NCI-H748 (cell line): ENCODE measurements around the gene PDE6B.
"Not testable (repeated sequence)": the region's sequence is repeated elsewhere in the genome, so short reads cannot be mapped to it uniquely, and the experiment has no call there.

Experiments used
- DNase-seq: peaks from one replicate; lab custom pipeline; 2025; ENCODE audit not compliant: unreplicated experiment; lab: John Stamatoyannopoulos, UW

Gene PDE6B

DNA sequence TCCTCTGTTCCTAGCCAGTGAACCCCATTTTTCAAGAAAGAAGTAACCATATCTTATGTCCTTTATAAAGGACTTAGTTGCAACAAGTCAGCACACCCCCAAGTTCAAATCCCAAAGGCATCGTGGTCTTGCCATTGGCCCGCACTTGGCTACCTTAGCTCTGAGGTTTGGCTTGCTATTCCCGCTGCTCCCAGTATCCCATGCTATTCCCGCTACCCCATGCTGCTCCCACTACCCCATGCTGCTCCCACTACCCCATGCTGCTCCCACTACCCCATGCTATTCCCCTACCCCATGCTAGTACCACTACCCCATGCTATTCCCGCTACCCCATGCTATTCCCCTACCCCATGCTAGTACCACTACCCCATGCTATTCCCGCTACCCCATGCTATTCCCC is 42.8 kb downstream of the PDE6B start:
- not testable (repeated sequence) for DNase-seq

DNA sequence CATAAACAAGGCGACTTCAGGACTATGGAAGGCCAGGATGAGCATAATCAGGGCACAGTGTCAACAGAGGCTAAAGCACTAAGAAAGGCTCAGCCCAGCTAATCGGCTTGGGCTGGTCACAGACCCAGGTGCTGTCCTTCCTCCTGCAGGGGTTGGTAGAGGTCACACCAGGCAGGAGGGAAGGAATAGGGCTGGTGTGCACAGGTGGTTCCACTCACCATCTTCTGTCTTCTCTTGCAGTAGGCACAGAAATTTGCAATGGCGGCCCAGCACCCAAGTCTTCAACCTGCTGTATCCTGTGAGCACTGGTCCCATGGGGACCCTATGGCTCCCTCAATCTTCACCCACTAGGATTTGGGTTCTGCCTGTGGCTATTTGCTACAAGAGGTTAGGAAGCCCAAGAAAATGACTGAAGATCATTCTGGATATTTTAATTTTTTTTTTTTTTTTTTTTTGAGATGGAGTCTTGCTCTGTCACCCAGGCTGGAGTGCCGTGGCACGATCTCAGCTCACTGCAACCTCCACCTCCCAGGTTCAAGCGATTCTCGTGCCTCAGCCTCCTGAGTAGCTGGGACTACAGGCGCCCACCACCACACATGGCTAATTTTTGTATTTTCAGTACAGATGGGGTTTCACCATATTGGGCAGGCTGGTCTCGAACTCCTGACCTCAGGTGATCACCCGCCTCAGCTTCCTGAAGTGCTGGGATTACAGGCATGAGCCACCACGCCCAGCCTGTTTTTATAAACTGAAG is 44.6 kb downstream of the PDE6B start:
- DNase-seq, result not testable (repeated sequence)

DNA sequence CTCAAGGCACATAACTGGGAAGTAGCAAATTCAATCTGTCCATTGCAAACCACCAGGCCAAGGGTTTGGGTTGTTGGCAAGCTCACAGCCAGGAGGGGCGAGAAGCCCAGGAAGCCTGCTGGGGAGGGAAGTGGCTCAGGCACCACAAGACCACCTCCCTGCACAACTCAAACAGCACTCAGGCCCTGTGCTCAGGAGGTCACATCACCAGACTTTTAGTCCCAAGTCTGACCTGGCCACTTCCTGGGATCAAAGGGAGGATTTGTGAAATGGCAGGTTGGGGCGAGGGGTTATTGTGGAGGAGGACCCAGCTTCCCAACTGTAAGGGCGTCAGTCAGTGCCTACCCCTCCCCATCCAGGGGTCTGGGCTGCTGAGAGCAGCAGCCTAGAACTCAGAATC is 46.4 kb downstream of the PDE6B start:
- DNase-seq, result no peak

DNA sequence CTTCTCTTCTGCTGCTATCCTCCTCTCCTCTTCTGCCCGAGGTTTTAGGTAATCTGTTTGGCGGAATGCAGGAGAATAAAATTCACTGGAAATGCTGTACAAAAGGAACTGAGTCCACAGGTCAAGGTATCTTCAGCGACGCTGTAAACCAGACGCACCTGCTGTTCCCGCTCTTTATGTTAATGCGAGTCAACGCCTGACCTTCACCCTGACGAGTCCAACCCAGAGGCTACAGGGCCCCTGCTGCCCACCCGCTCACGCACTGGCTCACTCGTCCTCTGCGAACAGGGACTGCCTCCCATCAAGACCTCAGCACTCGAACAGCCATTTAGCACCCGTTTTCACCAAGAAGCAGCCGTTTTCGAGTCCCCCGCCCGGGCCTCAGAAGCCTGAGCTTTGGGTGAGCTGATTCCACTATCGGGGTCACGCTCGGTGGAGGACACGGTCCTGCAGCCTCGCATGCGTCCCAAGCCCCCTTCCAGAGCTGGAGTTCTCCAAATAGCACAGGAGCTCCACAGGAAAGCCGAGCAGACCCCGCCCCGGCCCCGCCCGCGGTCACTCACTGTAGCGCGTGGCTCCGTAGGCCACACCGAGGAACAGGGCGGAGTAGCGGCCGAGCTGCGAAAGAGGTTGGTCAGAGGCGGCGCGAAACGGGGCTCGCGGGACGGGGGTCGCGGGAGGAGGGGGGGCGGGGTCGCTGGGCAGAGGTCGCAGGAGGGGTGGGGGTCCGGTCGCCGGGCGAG is 48.1 kb downstream of the PDE6B start:
- DNase-seq, result no peak

DNA sequence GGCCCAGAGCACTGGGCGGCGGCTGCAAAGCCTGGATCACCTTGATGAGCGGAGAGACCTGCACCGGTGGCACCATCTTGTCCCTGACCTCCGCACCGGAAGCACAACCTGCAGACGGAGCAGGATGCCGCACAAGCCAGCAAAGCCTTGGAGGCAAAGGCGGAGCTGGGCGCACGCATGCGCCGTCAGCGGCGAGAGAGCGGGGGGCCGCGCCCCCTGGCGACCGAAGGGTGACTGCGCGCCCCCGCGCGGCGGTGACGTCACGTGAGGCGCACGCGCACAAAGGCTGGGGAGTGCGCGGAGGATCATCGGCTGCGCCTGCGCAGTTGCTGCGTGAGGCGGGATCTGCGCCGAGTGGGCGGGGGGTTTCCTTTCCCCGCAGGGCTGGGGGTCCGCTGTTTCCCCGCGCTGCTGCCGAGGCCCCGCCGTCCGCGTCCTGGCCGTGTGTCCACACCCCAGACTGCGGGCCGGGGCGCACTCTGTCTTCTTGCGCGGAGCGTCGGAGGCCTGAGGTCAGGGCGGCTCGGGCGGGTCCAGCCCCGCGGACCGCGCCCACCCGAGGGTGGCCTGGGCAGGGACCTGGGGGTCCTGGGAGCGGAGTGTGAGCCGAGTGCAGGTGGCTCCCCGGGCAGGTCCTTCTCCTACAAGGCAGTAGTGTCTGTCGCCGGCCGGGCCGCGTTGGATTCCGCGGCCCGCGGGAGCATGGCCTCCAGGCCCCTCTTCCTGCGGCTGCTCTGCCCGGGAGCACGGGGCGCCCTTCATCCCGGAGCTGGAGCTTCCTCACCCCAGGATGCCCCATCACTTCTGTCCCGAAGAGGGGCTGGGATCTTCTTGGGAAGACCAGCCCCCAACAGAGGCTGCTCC is 49.0 kb downstream of the PDE6B start, which contains the start of the genes ATP5ME and MYL5:
TSS of gene ATP5ME (minus strand) at position 105 of the 864 bp plus-strand sequence. CDS start at position 76, 29 bp downstream.
TSS of gene MYL5 (plus strand) at position 371 of the 864 bp plus-strand sequence. CDS start 3,485 bp downstream, outside the sequence.
- DNase-seq, result peak; percentile 82

DNA sequence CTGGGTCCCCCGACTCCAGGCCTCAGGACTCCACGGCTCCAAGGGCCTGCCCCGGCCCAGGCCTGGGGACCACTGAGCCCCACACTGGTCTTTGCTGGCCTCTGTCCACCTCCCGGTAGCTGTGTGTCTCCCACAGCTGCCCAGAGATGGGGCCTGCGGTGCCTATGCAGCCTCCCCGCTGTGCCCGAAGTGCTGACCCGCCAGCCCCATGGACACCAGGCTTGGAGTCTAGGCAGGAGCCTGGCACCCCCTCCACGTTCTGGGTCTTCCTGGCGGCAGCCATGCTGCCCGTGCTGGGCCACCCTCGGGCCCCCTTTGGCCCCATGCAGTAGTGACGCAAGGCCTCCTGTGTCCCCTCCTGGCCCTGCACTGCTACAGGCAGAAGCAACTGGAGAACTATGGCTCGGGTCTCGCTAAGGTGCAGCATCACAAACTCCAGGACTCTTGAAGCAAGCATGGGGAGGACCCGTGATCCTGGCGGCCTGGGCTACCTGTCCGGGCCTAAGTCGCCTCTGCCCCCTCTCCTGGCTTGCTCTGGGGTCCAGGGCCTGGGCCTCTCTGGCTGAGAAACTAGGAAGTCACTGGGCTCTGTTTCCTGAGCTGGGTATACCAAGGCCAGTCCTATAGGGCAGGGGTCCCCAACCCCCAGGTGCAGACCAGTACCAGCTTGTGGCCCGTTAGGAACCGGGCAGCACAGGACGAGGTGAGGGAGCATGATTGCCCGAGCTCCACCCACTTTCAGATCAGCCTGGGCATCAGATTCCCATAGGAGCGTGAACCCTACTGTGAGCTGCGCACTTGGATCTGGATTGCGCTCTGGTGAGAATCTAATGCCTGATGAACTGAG is 49.9 kb downstream of the PDE6B start:
- no peak for DNase-seq

DNA sequence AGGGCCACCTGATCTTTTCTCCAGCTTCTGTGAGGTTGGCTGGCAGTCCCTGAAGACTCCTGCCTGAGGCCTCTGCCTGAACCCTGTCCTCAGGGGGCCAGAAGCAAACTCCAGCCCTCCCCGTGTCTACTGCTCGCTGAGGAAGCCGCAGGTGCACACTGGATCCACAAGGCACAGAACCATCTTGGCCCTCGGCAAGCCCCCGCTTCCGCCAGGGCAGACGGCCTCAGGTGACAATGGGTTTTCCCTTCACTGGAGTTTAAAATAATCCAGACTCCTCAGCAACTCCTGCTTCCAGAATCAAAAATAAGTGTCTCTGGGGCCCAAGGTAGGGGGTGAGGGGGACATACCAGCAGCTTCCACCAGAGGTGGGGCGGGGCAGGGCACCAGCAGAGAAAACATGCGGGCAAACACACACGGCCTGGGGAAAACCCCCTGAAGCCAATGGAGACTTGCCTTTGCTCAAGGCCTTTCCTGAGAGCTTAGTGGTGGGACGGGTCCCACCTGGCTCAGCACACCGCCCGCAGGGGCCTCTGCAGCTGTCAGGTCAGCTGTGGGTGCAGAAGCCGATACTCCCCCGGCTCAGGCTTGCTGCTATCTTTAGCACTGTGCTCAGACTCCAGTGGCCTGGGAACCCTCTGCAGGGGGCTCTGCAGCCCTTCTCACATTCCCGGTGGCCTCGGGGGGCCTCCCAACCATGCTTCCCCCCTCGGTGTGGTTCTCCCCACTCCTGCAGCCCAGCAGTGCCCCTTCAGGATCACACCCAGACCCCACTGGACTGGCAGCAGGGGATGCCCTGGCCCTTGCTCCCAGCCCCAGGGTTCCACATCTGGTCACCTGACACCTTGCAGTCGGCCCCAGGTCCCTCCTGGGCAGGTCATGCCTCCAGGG is 50.9 kb downstream of the PDE6B start:
- no peak for DNase-seq

DNA sequence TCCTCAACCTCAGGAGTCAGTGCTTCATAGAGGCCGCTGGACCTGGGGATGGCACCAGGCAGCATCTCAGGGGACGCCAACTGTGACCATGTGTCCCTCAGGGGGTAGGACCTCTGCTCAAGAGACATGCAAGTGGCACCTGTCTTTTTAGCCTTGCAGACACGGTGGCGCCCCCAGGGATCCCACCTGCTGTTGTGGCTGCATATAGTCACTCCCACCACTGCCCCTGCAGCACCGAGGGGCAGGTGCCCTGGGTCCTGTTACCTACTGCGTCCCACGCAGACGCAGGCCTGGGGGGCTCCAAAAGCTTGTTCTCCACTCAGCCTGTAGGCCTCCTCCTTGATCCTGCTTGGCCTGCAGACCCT is 51.5 kb downstream of the PDE6B start:
- DNase-seq, result no peak

DNA sequence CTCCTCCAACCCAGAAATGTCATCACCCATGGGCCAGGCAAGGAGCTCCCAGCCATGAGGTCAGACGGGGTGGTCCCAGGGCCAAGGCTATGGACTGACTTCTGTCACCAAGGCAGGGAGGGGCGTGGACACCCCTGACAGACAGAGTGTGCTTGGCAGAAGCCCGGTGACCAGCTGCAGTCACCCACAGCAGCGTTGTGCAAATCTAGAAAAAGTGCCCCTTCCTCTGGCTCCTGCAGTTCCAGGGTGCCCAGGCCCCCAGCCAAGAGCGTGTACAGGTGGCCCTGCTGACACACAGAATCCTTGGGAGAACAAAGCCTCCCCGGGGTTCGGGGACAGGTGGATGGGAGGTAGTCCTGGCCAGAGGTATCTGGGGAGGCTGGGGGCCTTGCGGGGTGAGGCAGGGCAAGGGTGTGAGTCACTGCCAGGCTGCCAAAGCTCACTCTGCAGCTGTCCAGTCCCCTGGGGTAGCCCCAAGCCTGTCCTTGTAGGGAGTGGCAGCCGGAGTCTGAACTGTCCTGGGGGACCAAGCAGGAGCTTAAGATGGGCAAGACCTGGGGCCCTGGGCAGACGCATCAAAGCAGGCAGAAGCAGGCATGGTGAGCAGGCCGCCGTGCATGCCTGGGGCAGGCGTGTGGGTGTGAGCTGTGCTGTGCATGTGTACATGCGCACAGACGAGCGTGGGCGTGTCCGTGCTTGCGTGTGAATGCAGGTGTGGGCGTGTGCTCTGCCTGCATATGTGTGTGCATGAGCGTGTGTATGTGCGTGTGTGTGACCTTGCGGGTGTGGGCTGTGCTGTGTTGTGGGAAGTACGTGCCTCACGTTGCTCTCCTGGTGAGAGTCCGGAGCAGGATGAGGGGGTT is 52.3 kb downstream of the PDE6B start:
- peak; percentile 41 for DNase-seq

DNA sequence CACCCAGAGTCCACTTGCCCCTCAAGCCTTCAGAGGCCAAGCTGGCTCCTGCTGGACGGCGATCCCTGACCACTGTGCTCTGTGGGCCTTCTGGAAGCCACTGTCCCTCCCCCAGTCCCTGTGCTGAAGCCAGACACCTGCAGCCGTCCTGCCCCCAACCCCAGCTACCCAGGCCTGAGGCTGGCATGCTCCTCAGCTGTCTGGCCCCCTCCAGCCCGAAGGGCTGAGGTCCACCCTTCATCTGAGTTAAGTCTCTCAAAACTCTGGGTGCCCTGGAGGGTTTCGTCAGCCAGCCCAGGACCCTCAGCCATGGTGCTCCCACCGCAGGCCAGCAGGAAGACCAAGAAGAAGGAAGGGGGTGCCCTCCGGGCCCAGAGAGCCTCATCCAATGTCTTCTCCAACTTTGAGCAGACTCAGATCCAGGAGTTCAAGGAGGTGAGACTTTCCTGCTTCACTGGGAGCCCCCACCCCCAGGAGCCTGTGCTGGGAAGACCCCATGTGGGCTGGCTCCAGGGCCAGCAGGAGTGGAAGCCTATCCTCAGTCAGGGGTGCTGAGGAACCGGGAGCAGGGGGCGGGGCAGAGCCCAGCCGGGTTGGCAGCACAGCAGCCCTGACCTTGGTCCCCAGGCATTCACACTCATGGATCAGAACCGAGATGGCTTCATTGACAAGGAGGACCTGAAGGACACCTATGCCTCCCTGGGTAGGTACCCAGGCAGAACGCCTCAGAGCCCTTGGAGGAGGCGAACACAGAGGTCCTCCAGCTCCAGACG is 53.1 kb downstream of the PDE6B start:
- DNase-seq, result no peak

DNA sequence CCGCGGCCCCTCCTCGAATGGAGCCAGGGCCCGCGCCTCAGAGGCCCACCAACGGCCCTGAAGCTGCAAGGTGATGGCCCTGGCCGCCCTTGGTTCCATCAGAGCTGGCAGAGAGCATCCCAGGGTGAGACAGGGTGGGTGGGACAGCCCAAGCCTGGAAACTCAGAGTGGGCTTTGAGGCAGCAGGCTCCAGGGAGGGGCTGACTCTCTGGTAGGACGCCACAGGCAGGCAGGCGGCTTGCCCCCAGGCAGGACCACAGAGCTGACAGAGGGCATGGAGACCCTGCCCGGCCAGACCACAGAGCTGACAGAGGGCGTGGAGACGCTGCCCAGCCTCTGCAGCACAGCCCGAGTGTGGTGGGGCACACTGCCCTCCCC is 53.7 kb downstream of the PDE6B start:
- no peak for DNase-seq

DNA sequence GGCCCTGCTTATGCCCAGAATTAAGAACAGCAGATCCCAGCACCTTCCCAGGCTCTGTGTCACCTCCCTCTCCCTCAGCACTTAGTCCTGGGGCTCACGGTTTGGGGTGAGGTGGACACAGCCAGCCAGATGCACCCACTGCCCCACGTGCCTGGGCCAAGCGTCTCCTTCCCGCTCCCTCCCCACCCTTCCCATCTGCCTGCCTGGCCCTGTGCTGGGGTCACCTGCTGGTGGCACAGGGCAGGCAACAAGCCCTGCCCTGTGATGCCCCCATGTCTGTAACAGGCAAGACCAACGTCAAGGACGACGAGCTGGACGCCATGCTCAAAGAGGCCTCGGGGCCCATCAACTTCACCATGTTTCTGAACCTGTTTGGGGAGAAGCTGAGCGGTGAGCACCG is 54.3 kb downstream of the PDE6B start:
- DNase-seq, result no peak

DNA sequence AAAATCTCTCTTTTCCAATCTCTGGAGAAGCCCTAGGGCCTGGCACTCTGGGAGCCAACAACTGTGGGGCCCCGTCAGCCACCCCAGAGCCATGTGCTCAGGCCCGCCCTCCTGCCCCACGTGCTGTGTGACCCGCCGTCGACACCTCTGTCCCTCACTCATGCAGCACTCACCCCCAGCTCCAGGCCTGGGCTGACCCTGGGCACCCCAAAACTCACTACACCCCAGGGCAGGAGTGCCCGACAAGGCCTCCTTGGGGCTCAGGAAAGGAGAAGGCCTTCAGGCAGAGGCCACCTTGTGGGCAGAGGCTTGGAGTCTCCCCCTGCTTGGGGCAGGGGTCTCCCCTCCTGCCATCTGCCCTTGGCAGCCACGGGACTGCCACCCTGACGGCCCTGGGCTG is 54.7 kb downstream of the PDE6B start:
- DNase-seq, result no peak

DNA sequence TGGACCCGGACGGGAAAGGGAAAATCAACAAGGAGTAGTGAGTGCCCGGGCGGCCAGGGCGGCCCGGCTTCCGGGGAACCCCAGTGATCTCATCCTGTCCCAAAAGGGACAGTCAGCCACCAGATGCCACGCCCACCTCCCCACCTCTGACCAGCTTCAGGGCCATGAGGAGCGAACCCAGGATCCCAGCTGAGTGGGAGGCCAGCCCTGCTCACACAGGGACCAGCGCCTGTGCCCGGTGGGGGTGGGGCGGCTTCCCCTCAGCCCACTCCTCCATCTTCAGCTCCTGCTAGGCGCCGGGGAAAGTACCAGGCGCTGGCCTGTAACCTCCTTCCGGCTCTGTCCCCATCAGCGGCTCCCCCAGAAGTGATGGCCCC is 55.2 kb downstream of the PDE6B start:
- no peak for DNase-seq

DNA sequence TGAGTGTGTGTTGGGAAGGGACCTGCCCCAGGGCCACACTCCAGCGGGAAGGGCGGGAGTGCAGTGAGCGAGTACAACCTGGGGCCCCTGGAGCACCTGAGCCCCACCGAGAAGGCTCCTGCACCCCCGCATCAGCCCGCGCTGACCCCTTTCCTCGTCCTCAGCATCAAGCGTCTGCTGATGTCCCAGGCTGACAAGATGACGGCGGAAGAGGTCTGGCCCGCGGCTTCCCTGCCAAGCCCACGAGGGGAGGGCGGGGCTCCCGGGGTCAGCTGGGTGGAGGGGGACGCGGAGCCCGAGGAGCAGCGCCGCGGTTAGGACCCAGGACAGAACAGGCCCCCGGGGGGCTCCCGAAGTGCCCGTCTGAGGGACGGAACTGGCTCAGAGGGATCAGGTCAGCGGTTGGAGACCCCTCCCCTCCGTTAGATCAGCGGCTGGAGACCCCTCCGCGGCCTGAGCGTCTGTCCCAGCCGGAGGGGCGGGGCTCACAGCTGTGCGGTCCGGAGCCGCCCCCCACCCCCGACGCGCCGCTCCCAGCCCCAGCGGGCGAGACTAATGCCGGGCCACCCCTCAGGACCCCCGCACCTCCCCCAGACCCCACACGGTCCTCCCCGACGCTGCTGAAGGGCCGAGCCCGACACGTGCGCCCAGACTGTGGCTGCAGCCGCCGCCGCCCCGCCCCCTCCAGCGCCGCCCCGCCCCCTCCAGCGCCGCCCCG is 55.7 kb downstream of the PDE6B start:
- no peak for DNase-seq

DNA sequence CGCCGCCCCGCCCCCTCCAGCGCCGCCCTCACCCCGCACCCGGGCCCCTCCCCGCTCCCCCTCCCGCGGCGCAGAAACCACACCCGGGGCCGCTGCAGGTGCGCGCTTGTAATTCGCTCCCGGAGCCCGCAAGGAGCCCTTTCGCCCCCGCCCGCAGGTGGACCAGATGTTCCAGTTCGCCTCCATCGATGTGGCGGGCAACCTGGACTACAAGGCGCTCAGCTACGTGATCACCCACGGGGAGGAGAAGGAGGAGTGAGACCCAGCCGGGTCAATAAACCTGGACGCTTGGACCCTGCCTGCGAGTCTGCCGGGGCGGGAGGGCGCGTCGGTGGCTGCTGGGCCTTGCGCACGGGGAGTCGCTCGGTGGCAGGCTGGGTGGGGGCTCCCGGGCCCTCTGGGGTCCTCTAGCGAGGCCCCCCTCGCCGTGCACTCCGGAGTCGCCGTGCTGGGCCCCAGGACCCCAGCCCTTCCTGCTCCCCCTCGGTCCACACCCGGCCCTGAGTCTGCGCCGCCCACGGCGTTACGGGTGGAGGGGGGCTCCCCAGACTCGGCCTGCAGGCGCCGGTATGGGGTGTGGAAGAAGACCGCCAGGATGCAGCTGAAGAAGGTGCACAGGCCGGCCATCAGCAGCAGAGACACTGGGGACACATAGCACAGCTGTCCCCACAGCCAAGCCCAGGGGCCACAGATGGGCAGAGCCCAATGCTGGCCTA is 56.5 kb downstream of the PDE6B start:
- DNase-seq, result peak; percentile 69
